ENCODE results near the gene FBXO42. TPM values are rescaled to one million over a fixed set of nuclear protein-coding genes. Genes with fewer than 3 reads are reported as not detected.

Gene FBXO42
- total RNA-seq, 1 experiment from 2014 or later, result 19.2 TPM

- H3K4me3 ChIP-seq, result no peak overlapping the region
- H3K36me3 ChIP-seq, result peaks cover 12% of the 10 kb centered on the region
- no peaks in the 10 kb centered on the region for H3K9me3 ChIP-seq
- peak; percentile 55 for DNase-seq
- no peaks in the 10 kb centered on the region for H3K27me3 ChIP-seq
Observed at GRCh38 chr1:16243936-16244649, 108.2 kb downstream of the FBXO42 start.

- no peak for DNase-seq
- H3K27me3 ChIP-seq, result no peaks in the 10 kb centered on the region
Observed at GRCh38 chr1:16243215-16243610, 109.1 kb downstream of the FBXO42 start.

GRCh38 chr1:16242556-16243214, 109.6 kb downstream of the FBXO42 start:
- DNase-seq, result no peak
- Histone ChIP-seq H3K27me3 (no peaks in the 10 kb centered on the region), H3K9me3 (no peaks in the 10 kb centered on the region), H3K4me3 (no peak overlapping the region), H3K36me3 (peaks cover 10% of the 10 kb centered on the region)

More at GRCh38 chr1:16243215-16243610, 109.1 kb downstream of the FBXO42 start:
- no peak overlapping the region for H3K4me3 ChIP-seq
- no peaks in the 10 kb centered on the region for H3K9me3 ChIP-seq
- H3K36me3 ChIP-seq, result peaks cover 12% of the 10 kb centered on the region

GRCh38 chr1:16241221-16241708, 111.0 kb downstream of the FBXO42 start:
- no peaks in the 10 kb centered on the region for H3K9me3 ChIP-seq
- peaks cover 3% of the 10 kb centered on the region; the same call in 1 of the 2 replicates for H3K36me3 ChIP-seq
- DNase-seq, result no peak
- H3K4me3 ChIP-seq, result no peak overlapping the region
- H3K27me3 ChIP-seq, result no peaks in the 10 kb centered on the region

GRCh38 chr1:16239972-16240491, 112.2 kb downstream of the FBXO42 start:
- no peak overlapping the region for H3K4me3 ChIP-seq
- DNase-seq, result no peak
- no peaks in the 10 kb centered on the region for H3K9me3 ChIP-seq

GRCh38 chr1:16237343-16237830, 114.9 kb downstream of the FBXO42 start:
- Histone ChIP-seq H3K9me3 (no peaks in the 10 kb centered on the region), H3K4me3 (peak overlapping the region; percentile 47)
- DNase-seq, result peak; percentile 26

More at GRCh38 chr1:16239972-16240491, 112.2 kb downstream of the FBXO42 start:
- Histone ChIP-seq H3K27me3 (no peaks in the 10 kb centered on the region), H3K36me3 (peaks cover 3% of the 10 kb centered on the region; the same call in 1 of the 2 replicates)

GRCh38 chr1:16236511-16237342, 115.6 kb downstream of the FBXO42 start, which contains the start of gene CPLANE2:
CPLANE2 (minus strand) TSS chr1:16237183; CDS start chr1:16236742, 441 bp downstream.
- peak; percentile 90 for DNase-seq
- H3K27me3 ChIP-seq, result no peaks in the 10 kb centered on the region
- peak within 1 kb of the TSS; percentile 47 for H3K4me3 ChIP-seq
- H3K36me3 ChIP-seq, result no peaks in the 10 kb centered on the region
- H3K9me3 ChIP-seq, result no peaks in the 10 kb centered on the region

More at GRCh38 chr1:16237343-16237830, 114.9 kb downstream of the FBXO42 start:
- H3K27me3 ChIP-seq, result no peaks in the 10 kb centered on the region
- H3K36me3 ChIP-seq, result no peaks in the 10 kb centered on the region

- no peaks in the 10 kb centered on the region for H3K36me3 ChIP-seq
- H3K27me3 ChIP-seq, result no peaks in the 10 kb centered on the region
- H3K4me3 ChIP-seq, result peak overlapping the region; percentile 47
- DNase-seq, result peak; percentile 67
- no peaks in the 10 kb centered on the region for H3K9me3 ChIP-seq
Observed at GRCh38 chr1:16235944-16236510, 116.3 kb downstream of the FBXO42 start.

- Histone ChIP-seq H3K4me3 (no peak overlapping the region), H3K27me3 (no peaks in the 10 kb centered on the region), H3K9me3 (no peaks in the 10 kb centered on the region), H3K36me3 (no peaks in the 10 kb centered on the region)
- no peak for DNase-seq
Observed at GRCh38 chr1:16235347-16235746, 116.9 kb downstream of the FBXO42 start.

GRCh38 chr1:16233431-16233830, 118.8 kb downstream of the FBXO42 start:
- no peak for DNase-seq

GRCh38 chr1:16232316-16232710, 120.0 kb downstream of the FBXO42 start:
- no peak for DNase-seq
- H3K9me3 ChIP-seq, result no peaks in the 10 kb centered on the region
- no peaks in the 10 kb centered on the region for H3K27me3 ChIP-seq
- no peaks in the 10 kb centered on the region for H3K36me3 ChIP-seq
- no peak overlapping the region for H3K4me3 ChIP-seq

More at GRCh38 chr1:16233431-16233830, 118.8 kb downstream of the FBXO42 start:
- Histone ChIP-seq H3K36me3 (no peaks in the 10 kb centered on the region), H3K4me3 (no peak overlapping the region), H3K9me3 (no peaks in the 10 kb centered on the region), H3K27me3 (no peaks in the 10 kb centered on the region)

- Histone ChIP-seq H3K27me3 (no peaks in the 10 kb centered on the region), H3K36me3 (no peaks in the 10 kb centered on the region), H3K4me3 (no peak overlapping the region), H3K9me3 (no peaks in the 10 kb centered on the region)
- DNase-seq, result no peak
Observed at GRCh38 chr1:16231331-16232315, 120.7 kb downstream of the FBXO42 start.

GRCh38 chr1:16230744-16231143, 121.5 kb downstream of the FBXO42 start:
- Histone ChIP-seq H3K27me3 (no peaks in the 10 kb centered on the region), H3K36me3 (no peaks in the 10 kb centered on the region), H3K9me3 (no peaks in the 10 kb centered on the region), H3K4me3 (no peak overlapping the region)
- DNase-seq, result no peak

- H3K9me3 ChIP-seq, result no peaks in the 10 kb centered on the region
- no peak for DNase-seq
- no peaks in the 10 kb centered on the region for H3K27me3 ChIP-seq
- no peak overlapping the region for H3K4me3 ChIP-seq
- H3K36me3 ChIP-seq, result no peaks in the 10 kb centered on the region
Observed at GRCh38 chr1:16229976-16230740, 122.1 kb downstream of the FBXO42 start.
